Measurements from ENCODE around the gene ZNF764. TPM values are rescaled to one million over a fixed set of nuclear protein-coding genes. Genes with fewer than 3 reads are reported as not detected.
A peak's percentile ranks its signal among the peaks of the same experiment; 100 is the strongest.

The ZNF764 gene
- total and polyA plus RNA-seq, 9 of the 15 experiments (the other 6 are each of a cell fraction or from before 2014, with no cell fraction given) = 0.69 to 10.1 (median 4.1) TPM

DNA sequence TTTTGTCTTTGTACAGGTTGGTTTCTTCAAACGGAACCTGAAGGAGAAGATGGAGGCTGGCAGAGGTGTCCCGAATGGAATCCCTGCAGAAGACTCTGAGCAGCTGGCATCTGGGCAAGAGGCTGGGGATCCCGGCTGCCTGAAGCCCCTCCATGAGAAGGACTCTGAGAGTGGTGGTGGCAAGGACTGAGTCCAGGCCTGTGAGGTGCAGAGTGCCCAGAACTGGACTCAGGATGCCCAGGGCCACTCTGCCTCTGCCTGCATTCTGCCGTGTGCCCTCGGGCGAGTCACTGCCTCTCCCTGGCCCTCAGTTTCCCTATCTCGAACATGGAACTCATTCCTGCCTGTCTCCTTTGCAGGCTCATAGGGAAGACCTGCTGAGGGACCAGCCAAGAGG is 36.7 kb downstream of the ZNF764 start:
- POLR2A ChIA-PET = interaction anchor here (0.6 to 4.3 kb wide), 5 partner anchors 14 to 81 kb away, joined by 3 to 16 read pairs (median 3); no protein-coding TSS in a partner anchor

More for the DNA sequence above, 36.7 kb downstream of the ZNF764 start:
- TF ChIP-seq ZNF780A (CRISPR knock-in tag; IDR thresholded peaks at IDR 0.05) (no peak), SREBF1 (IDR thresholded peaks at IDR 0.05; ENCODE audit: borderline replicate concordance, low read depth, low read length) (no peak), TAF1 (IDR thresholded peaks at IDR 0.05; ENCODE audit: control insufficient read depth, extremely low read depth, insufficient read depth, low read length, severe bottlenecking) (no peak)
- TF ChIP-seq, protein P1, sequence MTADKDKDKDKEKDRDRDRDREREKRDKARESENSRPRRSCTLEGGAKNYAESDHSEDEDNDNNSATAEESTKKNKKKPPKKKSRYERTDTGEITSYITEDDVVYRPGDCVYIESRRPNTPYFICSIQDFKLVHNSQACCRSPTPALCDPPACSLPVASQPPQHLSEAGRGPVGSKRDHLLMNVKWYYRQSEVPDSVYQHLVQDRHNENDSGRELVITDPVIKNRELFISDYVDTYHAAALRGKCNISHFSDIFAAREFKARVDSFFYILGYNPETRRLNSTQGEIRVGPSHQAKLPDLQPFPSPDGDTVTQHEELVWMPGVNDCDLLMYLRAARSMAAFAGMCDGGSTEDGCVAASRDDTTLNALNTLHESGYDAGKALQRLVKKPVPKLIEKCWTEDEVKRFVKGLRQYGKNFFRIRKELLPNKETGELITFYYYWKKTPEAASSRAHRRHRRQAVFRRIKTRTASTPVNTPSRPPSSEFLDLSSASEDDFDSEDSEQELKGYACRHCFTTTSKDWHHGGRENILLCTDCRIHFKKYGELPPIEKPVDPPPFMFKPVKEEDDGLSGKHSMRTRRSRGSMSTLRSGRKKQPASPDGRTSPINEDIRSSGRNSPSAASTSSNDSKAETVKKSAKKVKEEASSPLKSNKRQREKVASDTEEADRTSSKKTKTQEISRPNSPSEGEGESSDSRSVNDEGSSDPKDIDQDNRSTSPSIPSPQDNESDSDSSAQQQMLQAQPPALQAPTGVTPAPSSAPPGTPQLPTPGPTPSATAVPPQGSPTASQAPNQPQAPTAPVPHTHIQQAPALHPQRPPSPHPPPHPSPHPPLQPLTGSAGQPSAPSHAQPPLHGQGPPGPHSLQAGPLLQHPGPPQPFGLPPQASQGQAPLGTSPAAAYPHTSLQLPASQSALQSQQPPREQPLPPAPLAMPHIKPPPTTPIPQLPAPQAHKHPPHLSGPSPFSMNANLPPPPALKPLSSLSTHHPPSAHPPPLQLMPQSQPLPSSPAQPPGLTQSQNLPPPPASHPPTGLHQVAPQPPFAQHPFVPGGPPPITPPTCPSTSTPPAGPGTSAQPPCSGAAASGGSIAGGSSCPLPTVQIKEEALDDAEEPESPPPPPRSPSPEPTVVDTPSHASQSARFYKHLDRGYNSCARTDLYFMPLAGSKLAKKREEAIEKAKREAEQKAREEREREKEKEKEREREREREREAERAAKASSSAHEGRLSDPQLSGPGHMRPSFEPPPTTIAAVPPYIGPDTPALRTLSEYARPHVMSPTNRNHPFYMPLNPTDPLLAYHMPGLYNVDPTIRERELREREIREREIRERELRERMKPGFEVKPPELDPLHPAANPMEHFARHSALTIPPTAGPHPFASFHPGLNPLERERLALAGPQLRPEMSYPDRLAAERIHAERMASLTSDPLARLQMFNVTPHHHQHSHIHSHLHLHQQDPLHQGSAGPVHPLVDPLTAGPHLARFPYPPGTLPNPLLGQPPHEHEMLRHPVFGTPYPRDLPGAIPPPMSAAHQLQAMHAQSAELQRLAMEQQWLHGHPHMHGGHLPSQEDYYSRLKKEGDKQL (CRISPR knock-in tag; IDR thresholded peaks at IDR 0.05; ENCODE audit: borderline replicate concordance) = no peak
- no peak overlapping the region for H2AFZ ChIP-seq (ENCODE audit: low read depth, low read length)
- H3K9me3 ChIP-seq (replicated peaks; ENCODE audit: control insufficient read depth, insufficient read depth, low read depth, low read length) = no peaks in the 10 kb centered on the region
- DNase-seq (ENCODE audit: extremely low read depth in 1 of 4, low spot score in 3 of 4) (no peak), ATAC-seq (no peak), FAIRE-seq (no peak)
- peaks cover 17% of the 10 kb centered on the region; the same call in 1 of the 3 replicates for H3K36me3 ChIP-seq (ENCODE audit: control insufficient read depth, insufficient read depth, low read length)
- no peak overlapping the region for H3K27ac ChIP-seq (ENCODE audit: extremely low read depth, low read depth, low read length)
- H4K20me1 ChIP-seq (replicated peaks; ENCODE audit: control insufficient read depth, insufficient read depth, low read length) = no peaks in the 10 kb centered on the region
- H3K9me1 ChIP-seq (ENCODE audit: control insufficient read depth, insufficient read depth, low read length) = peaks cover 4% of the 10 kb centered on the region
- intact Hi-C loops (cut with micrococcal nuclease) = no loop called here
- no peak overlapping the region for H3K4me2 ChIP-seq (ENCODE audit: insufficient read depth, low read length)
- peaks cover 16 to 44% of the 10 kb centered on the region in 2 experiments; a peak in 4 of 5 replicates for H3K4me1 ChIP-seq (replicated peaks in 1 of 2; ENCODE audit: control insufficient read depth in 2 of 2, insufficient read depth in 2 of 2, low read length in 2 of 2)
- H3K4me3 ChIP-seq = no peak overlapping the region
- in situ Hi-C loops (cut with MboI) = no loop called here
- H3K79me2 ChIP-seq (ENCODE audit: control insufficient read depth, insufficient read depth, low read length) = peaks cover 19% of the 10 kb centered on the region
- BruUV-seq (replicated peaks) = no TSS peak
- CTCF ChIA-PET (ENCODE audit: low intra/inter-chr PET ratio) = no interaction called here
- peak overlapping the region in 1 of 2 experiments; percentile 62; a peak in 1 of 4 replicates for H3K9ac ChIP-seq (ENCODE audit: insufficient read depth in 1 of 2, low read depth in 2 of 2, low read length in 2 of 2)
- 52% methylated on average over 7 of the region's 7 CpGs for WGBS (ENCODE audit: insufficient coverage, low coverage, missing lambda C conversion rate)
- H3K27me3 ChIP-seq (ENCODE audit: control insufficient read depth in 2 of 2, insufficient read depth in 2 of 2, low read length in 2 of 2) = no peaks in the 10 kb centered on the region

Data from K562 (cell line).